ENCODE data around the gene RDH12.

The RDH12 gene

DNA sequence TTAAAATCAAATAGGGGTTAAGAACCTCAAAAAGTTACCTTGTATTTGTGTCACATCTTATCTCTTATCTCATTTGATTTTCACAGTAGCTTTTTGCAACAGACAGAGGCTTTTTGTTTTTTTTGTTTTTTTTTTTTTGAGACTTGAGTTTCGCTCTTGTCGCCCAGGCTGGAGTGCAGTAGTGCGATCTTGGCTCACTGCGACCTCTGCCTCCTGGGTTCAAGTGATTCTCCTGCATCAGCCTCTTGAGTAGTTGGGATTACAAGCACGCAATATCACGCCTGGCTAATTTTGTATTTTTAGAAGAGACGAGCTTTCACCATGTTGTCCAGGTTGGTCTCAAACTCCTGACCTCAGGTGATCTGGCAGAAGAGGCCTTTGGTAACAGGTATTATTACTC is 25.7 kb downstream of the RDH12 start:
- Histone ChIP-seq H3K4me2 (ENCODE audit: low read depth, low read length, poor library complexity, severe bottlenecking) (no peak overlapping the region), H3K79me2 (ENCODE audit: insufficient read depth, low read length) (no peaks in the 10 kb centered on the region), H2AFZ (ENCODE audit: low read depth, low read length, severe bottlenecking) (no peak overlapping the region), H3K9ac (ENCODE audit: low read length) (no peak overlapping the region), H3K36me3 (ENCODE audit: low read length) (no peaks in the 10 kb centered on the region), H3F3A (ENCODE audit: insufficient read depth) (no peaks in the 10 kb centered on the region), H3K9me2 (replicated peaks; ENCODE audit: insufficient read depth, low read length) (no peaks in the 10 kb centered on the region), H3K9me3 (ENCODE audit: insufficient read depth, low read length) (no peaks in the 10 kb centered on the region), H3K27me3 (ENCODE audit: low read length) (no peaks in the 10 kb centered on the region), H4K20me1 (ENCODE audit: low read depth, low read length) (no peaks in the 10 kb centered on the region), H3K27ac (ENCODE audit: low read depth, low read length) (no peak overlapping the region), H3K4me3 (ENCODE audit: insufficient read depth, low read length, poor library complexity, severe bottlenecking) (no peak overlapping the region)
- no peak for TF ChIP-seq EZH2phosphoT487 (conservative IDR thresholded peaks at IDR 0.05; ENCODE audit: low read length)
- TF ChIP-seq, protein P1, sequence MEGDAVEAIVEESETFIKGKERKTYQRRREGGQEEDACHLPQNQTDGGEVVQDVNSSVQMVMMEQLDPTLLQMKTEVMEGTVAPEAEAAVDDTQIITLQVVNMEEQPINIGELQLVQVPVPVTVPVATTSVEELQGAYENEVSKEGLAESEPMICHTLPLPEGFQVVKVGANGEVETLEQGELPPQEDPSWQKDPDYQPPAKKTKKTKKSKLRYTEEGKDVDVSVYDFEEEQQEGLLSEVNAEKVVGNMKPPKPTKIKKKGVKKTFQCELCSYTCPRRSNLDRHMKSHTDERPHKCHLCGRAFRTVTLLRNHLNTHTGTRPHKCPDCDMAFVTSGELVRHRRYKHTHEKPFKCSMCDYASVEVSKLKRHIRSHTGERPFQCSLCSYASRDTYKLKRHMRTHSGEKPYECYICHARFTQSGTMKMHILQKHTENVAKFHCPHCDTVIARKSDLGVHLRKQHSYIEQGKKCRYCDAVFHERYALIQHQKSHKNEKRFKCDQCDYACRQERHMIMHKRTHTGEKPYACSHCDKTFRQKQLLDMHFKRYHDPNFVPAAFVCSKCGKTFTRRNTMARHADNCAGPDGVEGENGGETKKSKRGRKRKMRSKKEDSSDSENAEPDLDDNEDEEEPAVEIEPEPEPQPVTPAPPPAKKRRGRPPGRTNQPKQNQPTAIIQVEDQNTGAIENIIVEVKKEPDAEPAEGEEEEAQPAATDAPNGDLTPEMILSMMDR (IDR thresholded peaks at IDR 0.05; ENCODE audit: insufficient read depth, low read length, poor library complexity, severe bottlenecking), result no peak

- Histone ChIP-seq H3F3A (ENCODE audit: insufficient read depth) (no peaks in the 10 kb centered on the region), H3K9ac (ENCODE audit: low read length) (no peak overlapping the region), H3K4me3 (ENCODE audit: insufficient read depth, low read length, poor library complexity, severe bottlenecking) (no peak overlapping the region), H3K9me2 (replicated peaks; ENCODE audit: insufficient read depth, low read length) (no peaks in the 10 kb centered on the region), H3K27ac (ENCODE audit: low read depth, low read length) (no peak overlapping the region), H3K9me3 (ENCODE audit: insufficient read depth, low read length) (no peaks in the 10 kb centered on the region), H3K4me2 (ENCODE audit: low read depth, low read length, poor library complexity, severe bottlenecking) (no peak overlapping the region), H3K27me3 (ENCODE audit: low read length) (no peaks in the 10 kb centered on the region), H4K20me1 (ENCODE audit: low read depth, low read length) (no peaks in the 10 kb centered on the region), H2AFZ (ENCODE audit: low read depth, low read length, severe bottlenecking) (no peak overlapping the region), H3K79me2 (ENCODE audit: insufficient read depth, low read length) (no peaks in the 10 kb centered on the region), H3K36me3 (ENCODE audit: low read length) (no peaks in the 10 kb centered on the region)
- TF ChIP-seq, protein P1 (IDR thresholded peaks at IDR 0.05; ENCODE audit: insufficient read depth, low read length, poor library complexity, severe bottlenecking), result no peak
- TF ChIP-seq EZH2phosphoT487 (conservative IDR thresholded peaks at IDR 0.05; ENCODE audit: low read length), result no peak
These were observed 26.6 kb downstream of the RDH12 start for GRCh38 chr14:67728258-67728657.

- H3K9ac ChIP-seq (ENCODE audit: low read length), result no peak overlapping the region
- no peak overlapping the region for H2AFZ ChIP-seq (ENCODE audit: low read depth, low read length, severe bottlenecking)
- H3K9me2 ChIP-seq (replicated peaks; ENCODE audit: insufficient read depth, low read length), result no peaks in the 10 kb centered on the region
- no peaks in the 10 kb centered on the region for H3K9me3 ChIP-seq (ENCODE audit: insufficient read depth, low read length)
- no peaks in the 10 kb centered on the region for H3F3A ChIP-seq (ENCODE audit: insufficient read depth)
- TF ChIP-seq, protein P1 (IDR thresholded peaks at IDR 0.05; ENCODE audit: insufficient read depth, low read length, poor library complexity, severe bottlenecking), result no peak
- TF ChIP-seq EZH2phosphoT487 (conservative IDR thresholded peaks at IDR 0.05; ENCODE audit: low read length), result no peak
- no peak overlapping the region for H3K4me2 ChIP-seq (ENCODE audit: low read depth, low read length, poor library complexity, severe bottlenecking)
- no peaks in the 10 kb centered on the region for H4K20me1 ChIP-seq (ENCODE audit: low read depth, low read length)
- H3K36me3 ChIP-seq (ENCODE audit: low read length), result no peaks in the 10 kb centered on the region
- no peaks in the 10 kb centered on the region for H3K79me2 ChIP-seq (ENCODE audit: insufficient read depth, low read length)
- no peak overlapping the region for H3K4me3 ChIP-seq (ENCODE audit: insufficient read depth, low read length, poor library complexity, severe bottlenecking)
- no peaks in the 10 kb centered on the region for H3K27me3 ChIP-seq (ENCODE audit: low read length)
- no peak overlapping the region for H3K27ac ChIP-seq (ENCODE audit: low read depth, low read length)
These were observed 27.6 kb downstream of the RDH12 start for GRCh38 chr14:67729072-67729885.

Data from SU-DHL-6 (cell line).